Heart left ventricle (tissue), 13 donors: ENCODE results near the gene DHRS3.

Experiments used
- POLR2A ChIP-seq, 2 donors: fragments of 450-650 bp; IDR thresholded peaks; one replicate each; pipeline ENCODE4 v1.6.1; 2017; ENCODE audit warnings: antibody characterized with exemption in 2 of 2, mild to moderate bottlenecking in 2 of 2, moderate library complexity in 2 of 2
- TF ChIP-seq, protein P1 (sequence below), 12 donors: fragments of 200-600 bp; sonication (generic) in 4 of 12; IDR thresholded peaks; one replicate each; pipeline versions ENCODE4 v1.5.0 to v1.8.0; 2018 to 2022; ENCODE audit warnings: antibody characterized with exemption in 12 of 12, mild to moderate bottlenecking in 5 of 12
- donor health status: ischemic (EF 13 %, LVEDD 7.1; RV severe dilation, severe dysfunction).
- donor health status: DM: no; HTN: yes; CAD: no.
- donor health status: DM: no; HTN: no; CAD: no.
- donor health status: ischemic (EF 25% LVEDD 6.9; RV normal size, moderate dysfunction).
- donor health status: ischemic (EF 25% LVEDD 5.7; RV mildly dilated, moderate dysfunction).
- donor health status: ischemic (EF 35%, LVEDD 5.7; RV mildly dilated, moderate dysfunction).
- donor health status: nonischemic (EF 11% LVEDD 7.7; RV severe dilation, severe dysfunction).
- donor health status: DM: yes; HTN: yes; CAD: no.
- donor health status: PGD.
- donor health status: ischemic (EF 29% LVEDD 5.4; RV normal size, mild dysfunction).
- donor health status: nonischemic (EF 23%, LVEDD 6.1; RV moderate dilation, normal function).

DNA sequence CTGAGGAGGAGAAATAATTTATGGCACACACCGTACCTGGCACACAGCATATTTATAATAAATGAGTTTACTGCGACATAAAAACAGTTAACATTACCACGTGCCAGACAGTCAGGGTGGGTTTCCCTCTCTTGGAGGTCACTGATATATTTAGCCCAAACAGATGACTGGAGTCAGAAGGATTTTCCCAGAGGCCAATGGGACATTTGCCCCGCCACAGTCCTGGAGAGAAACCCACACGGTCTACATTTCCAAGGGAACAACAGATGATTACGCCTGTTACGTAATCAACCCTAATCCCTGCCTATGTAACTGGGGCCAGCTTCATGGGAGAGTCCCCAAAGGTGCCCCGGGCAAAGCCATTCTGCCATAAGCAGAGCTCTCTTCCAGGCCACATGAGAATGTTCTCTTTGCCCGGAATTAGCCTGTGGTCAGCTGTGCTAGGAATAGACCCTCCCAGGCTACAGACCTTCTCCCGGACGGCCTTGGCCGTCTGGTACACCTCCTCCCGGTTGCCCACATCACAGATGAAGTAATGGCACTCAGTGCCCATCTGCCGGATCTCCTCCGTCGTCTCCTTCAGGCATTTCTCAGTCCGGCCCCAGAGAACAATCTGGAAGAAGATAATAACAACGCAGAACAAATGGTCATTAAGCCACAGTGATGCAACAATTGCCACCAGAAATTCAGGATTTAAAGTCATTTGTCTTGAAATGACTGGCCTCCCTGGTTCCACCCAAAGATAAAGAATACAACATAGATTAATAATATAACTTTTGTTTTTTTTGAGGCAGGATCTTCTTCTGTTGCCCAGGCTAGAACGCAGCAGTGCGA is 37.7 kb downstream of the DHRS3 start:
- TF ChIP-seq, protein P1, sequence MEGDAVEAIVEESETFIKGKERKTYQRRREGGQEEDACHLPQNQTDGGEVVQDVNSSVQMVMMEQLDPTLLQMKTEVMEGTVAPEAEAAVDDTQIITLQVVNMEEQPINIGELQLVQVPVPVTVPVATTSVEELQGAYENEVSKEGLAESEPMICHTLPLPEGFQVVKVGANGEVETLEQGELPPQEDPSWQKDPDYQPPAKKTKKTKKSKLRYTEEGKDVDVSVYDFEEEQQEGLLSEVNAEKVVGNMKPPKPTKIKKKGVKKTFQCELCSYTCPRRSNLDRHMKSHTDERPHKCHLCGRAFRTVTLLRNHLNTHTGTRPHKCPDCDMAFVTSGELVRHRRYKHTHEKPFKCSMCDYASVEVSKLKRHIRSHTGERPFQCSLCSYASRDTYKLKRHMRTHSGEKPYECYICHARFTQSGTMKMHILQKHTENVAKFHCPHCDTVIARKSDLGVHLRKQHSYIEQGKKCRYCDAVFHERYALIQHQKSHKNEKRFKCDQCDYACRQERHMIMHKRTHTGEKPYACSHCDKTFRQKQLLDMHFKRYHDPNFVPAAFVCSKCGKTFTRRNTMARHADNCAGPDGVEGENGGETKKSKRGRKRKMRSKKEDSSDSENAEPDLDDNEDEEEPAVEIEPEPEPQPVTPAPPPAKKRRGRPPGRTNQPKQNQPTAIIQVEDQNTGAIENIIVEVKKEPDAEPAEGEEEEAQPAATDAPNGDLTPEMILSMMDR (IDR thresholded peaks at IDR 0.05), result no peak
- TF ChIP-seq POLR2A (IDR thresholded peaks at IDR 0.05), result no peak
